Activated CD4-positive, alpha-beta memory T cell treated with anti-CD3 and anti-CD28 coated beads for 36 hours (primary cell): ENCODE results near the gene FAM3D. TPM values are rescaled to one million over a fixed set of nuclear protein-coding genes. Genes with fewer than 3 reads are reported as not detected.
"Not testable (repeated sequence)": the region's sequence is repeated elsewhere in the genome, so short reads cannot be mapped to it uniquely, and the experiment has no call there.

ENCODE experiments used
- CTCF ChIA-PET: fragments of 350-600 bp; sonication (Branson Sonifier 250); formaldehyde crosslinking; loops from one replicate; lab custom pipeline; 2021; ENCODE audit warnings: antibody characterized with exemption, inconsistent platforms; lab: Charles Lee
- POLR2A ChIA-PET: fragments of 350-600 bp; sonication (Branson Sonifier 250); formaldehyde crosslinking; loops from one replicate; lab custom pipeline; 2021; ENCODE audit warnings: antibody characterized with exemption; lab: Charles Lee
- DNase-seq: peaks from one replicate; pipeline ENCODE4 v3.0.0-alpha.2; 2020
- H3K27ac Mint-ChIP-seq: one replicate; pipeline ENCODE4 v1.8.0; 2021; ENCODE audit warnings: mixed read lengths
- H3K27me3 Mint-ChIP-seq: one replicate; pipeline ENCODE4 v1.8.0; 2021; ENCODE audit warnings: mixed read lengths
- H3K36me3 Mint-ChIP-seq: one replicate; pipeline ENCODE4 v1.8.0; 2021; ENCODE audit warnings: mixed read lengths
- H3K4me1 Mint-ChIP-seq: one replicate; pipeline ENCODE4 v1.8.0; 2021; ENCODE audit warnings: low read depth, mixed read lengths
- H3K4me3 Mint-ChIP-seq: one replicate; pipeline ENCODE4 v1.8.0; 2021; ENCODE audit warnings: mild to moderate bottlenecking, mixed read lengths
- H3K9me3 Mint-ChIP-seq: one replicate; pipeline ENCODE4 v1.8.0; 2021; ENCODE audit warnings: mixed read lengths
- intact Hi-C: fragments of 100-400 bp; cut with micrococcal nuclease; formaldehyde crosslinking; loops from one replicate; pipeline ENCODE4 v1.15.1; 2023
- total RNA-seq, 2 experiments: library from RNA; stranded (reverse); gene quantifications; one replicate each; pipeline ENCODE4 v1.2.3, GENCODE V29; 2021

FAM3D gene
- total RNA-seq = not detected

GRCh38 chr3:58666683-58667082, at the start of gene FAM3D:
Gene FAM3D (minus strand): TSS chr3:58666774. CDS start chr3:58655563, 11,211 bp downstream.
- Mint-ChIP-seq H3K9me3 (no peaks in the 10 kb centered on the region), H3K27me3 (peaks cover 1% of the 10 kb centered on the region), H3K27ac (no peak within 1 kb of the TSS), H3K4me3 (no peak within 1 kb of the TSS), H3K4me1 (no peaks in the 10 kb centered on the region), H3K36me3 (no peaks in the 10 kb centered on the region)
- ChIA-PET CTCF (no interaction called here), POLR2A (interaction anchor here (0.6 kb wide), 1 partner anchor 9 kb away, joined by 3 read pairs; no protein-coding TSS in a partner anchor)
- intact Hi-C loops = no loop called here
- DNase-seq = no peak

- no peak for DNase-seq
- H3K36me3 Mint-ChIP-seq = no peaks in the 10 kb centered on the region
- no peak overlapping the region for H3K27ac Mint-ChIP-seq
- H3K4me1 Mint-ChIP-seq = no peaks in the 10 kb centered on the region
- H3K27me3 Mint-ChIP-seq = no peaks in the 10 kb centered on the region
- H3K4me3 Mint-ChIP-seq = no peak overlapping the region
- intact Hi-C loops = no loop called here
- ChIA-PET CTCF (no interaction called here), POLR2A (no interaction called here)
- no peaks in the 10 kb centered on the region for H3K9me3 Mint-ChIP-seq
These were observed 47.3 kb upstream of the FAM3D start for GRCh38 chr3:58713715-58714401.

- H3K4me3 Mint-ChIP-seq = no peak overlapping the region
- intact Hi-C loops = no loop called here
- CTCF ChIA-PET = no interaction called here
- peaks cover 4% of the 10 kb centered on the region for H3K27me3 Mint-ChIP-seq
- DNase-seq = no peak
- POLR2A ChIA-PET = no interaction called here
- no peak overlapping the region for H3K27ac Mint-ChIP-seq
- no peaks in the 10 kb centered on the region for H3K36me3 Mint-ChIP-seq
- no peaks in the 10 kb centered on the region for H3K9me3 Mint-ChIP-seq
- no peaks in the 10 kb centered on the region for H3K4me1 Mint-ChIP-seq
These were observed 45.3 kb upstream of the FAM3D start for GRCh38 chr3:58711871-58712270.

- intact Hi-C loops, POLR2A ChIA-PET: not testable (repeated sequence)
These were observed 42.4 kb upstream of the FAM3D start for GRCh38 chr3:58708983-58709382.

GRCh38 chr3:58708116-58708791, 41.7 kb upstream of the FAM3D start:
- intact Hi-C loops = no loop called here
- H3K4me1 Mint-ChIP-seq = no peaks in the 10 kb centered on the region
- ChIA-PET POLR2A (no interaction called here), CTCF (no interaction called here)
- no peaks in the 10 kb centered on the region for H3K36me3 Mint-ChIP-seq
- no peak overlapping the region for H3K27ac Mint-ChIP-seq
- DNase-seq = no peak
- H3K4me3 Mint-ChIP-seq = no peak overlapping the region
- H3K27me3 Mint-ChIP-seq = peaks cover 4% of the 10 kb centered on the region
- no peaks in the 10 kb centered on the region for H3K9me3 Mint-ChIP-seq

More at GRCh38 chr3:58708983-58709382, 42.4 kb upstream of the FAM3D start:
- CTCF ChIA-PET, H3K9me3 Mint-ChIP-seq, H3K36me3 Mint-ChIP-seq, H3K4me1 Mint-ChIP-seq, H3K4me3 Mint-ChIP-seq, DNase-seq, H3K27me3 Mint-ChIP-seq, H3K27ac Mint-ChIP-seq: not testable (repeated sequence)

GRCh38 chr3:58707390-58707930, 40.9 kb upstream of the FAM3D start:
- POLR2A ChIA-PET = no interaction called here
- H3K36me3 Mint-ChIP-seq = no peaks in the 10 kb centered on the region
- DNase-seq = no peak
- H3K4me3 Mint-ChIP-seq = no peak overlapping the region
- peaks cover 4% of the 10 kb centered on the region for H3K27me3 Mint-ChIP-seq
- no peaks in the 10 kb centered on the region for H3K4me1 Mint-ChIP-seq
- H3K9me3 Mint-ChIP-seq = no peaks in the 10 kb centered on the region
- CTCF ChIA-PET = no interaction called here
- H3K27ac Mint-ChIP-seq = no peak overlapping the region
- intact Hi-C loops = no loop called here

- Mint-ChIP-seq H3K36me3 (no peaks in the 10 kb centered on the region), H3K4me3 (no peak overlapping the region), H3K27me3 (peaks cover 6% of the 10 kb centered on the region), H3K9me3 (no peaks in the 10 kb centered on the region), H3K4me1 (no peaks in the 10 kb centered on the region), H3K27ac (no peak overlapping the region)
- intact Hi-C loops = no loop called here
- ChIA-PET CTCF (no interaction called here), POLR2A (no interaction called here)
- DNase-seq = no peak
These were observed 40.0 kb upstream of the FAM3D start for GRCh38 chr3:58706395-58707167.

- H3K27me3 Mint-ChIP-seq = peaks cover 6% of the 10 kb centered on the region
- H3K27ac Mint-ChIP-seq = no peak overlapping the region
- no peak for DNase-seq
- no peaks in the 10 kb centered on the region for H3K9me3 Mint-ChIP-seq
- ChIA-PET POLR2A (no interaction called here), CTCF (no interaction called here)
- H3K36me3 Mint-ChIP-seq = no peaks in the 10 kb centered on the region
- intact Hi-C loops = no loop called here
- H3K4me3 Mint-ChIP-seq = no peak overlapping the region
- no peaks in the 10 kb centered on the region for H3K4me1 Mint-ChIP-seq
These were observed 38.2 kb upstream of the FAM3D start for GRCh38 chr3:58704745-58705144.

GRCh38 chr3:58704304-58704703, 37.7 kb upstream of the FAM3D start:
- H3K36me3 Mint-ChIP-seq, DNase-seq, intact Hi-C loops, H3K9me3 Mint-ChIP-seq, H3K4me3 Mint-ChIP-seq, H3K27me3 Mint-ChIP-seq, CTCF ChIA-PET, POLR2A ChIA-PET, H3K27ac Mint-ChIP-seq, H3K4me1 Mint-ChIP-seq: not testable (repeated sequence)

GRCh38 chr3:58698246-58698645, 31.7 kb upstream of the FAM3D start:
- POLR2A ChIA-PET = no interaction called here
- H3K27me3 Mint-ChIP-seq = peaks cover 2% of the 10 kb centered on the region
- CTCF ChIA-PET = no interaction called here
- no peak for DNase-seq
- intact Hi-C loops = no loop called here
- no peak overlapping the region for H3K4me3 Mint-ChIP-seq
- H3K27ac Mint-ChIP-seq = no peak overlapping the region
- H3K9me3 Mint-ChIP-seq = no peaks in the 10 kb centered on the region
- H3K4me1 Mint-ChIP-seq = no peaks in the 10 kb centered on the region
- H3K36me3 Mint-ChIP-seq = no peaks in the 10 kb centered on the region

- peaks cover 2% of the 10 kb centered on the region for H3K27me3 Mint-ChIP-seq
- DNase-seq = no peak
- H3K4me1 Mint-ChIP-seq = no peaks in the 10 kb centered on the region
These were observed 31.0 kb upstream of the FAM3D start for GRCh38 chr3:58697561-58697960.

GRCh38 chr3:58696813-58697212, 30.2 kb upstream of the FAM3D start:
- intact Hi-C loops, H3K27me3 Mint-ChIP-seq, H3K36me3 Mint-ChIP-seq, H3K4me3 Mint-ChIP-seq, CTCF ChIA-PET, H3K27ac Mint-ChIP-seq, H3K9me3 Mint-ChIP-seq, DNase-seq, POLR2A ChIA-PET, H3K4me1 Mint-ChIP-seq: not testable (repeated sequence)

More at GRCh38 chr3:58697561-58697960, 31.0 kb upstream of the FAM3D start:
- ChIA-PET POLR2A (no interaction called here), CTCF (no interaction called here)
- Mint-ChIP-seq H3K4me3 (no peak overlapping the region), H3K36me3 (no peaks in the 10 kb centered on the region), H3K9me3 (no peaks in the 10 kb centered on the region), H3K27ac (no peak overlapping the region)
- intact Hi-C loops = no loop called here
